Daoy (cell line): ENCODE results near the gene ANKRD22. TPM values are rescaled to one million over a fixed set of nuclear protein-coding genes. Genes with fewer than 3 reads are reported as not detected.
"Not testable (repeated sequence)": the region's sequence is repeated elsewhere in the genome, so short reads cannot be mapped to it uniquely, and the experiment has no call there.

ENCODE experiments used
- DNase-seq: peaks from one replicate; pipeline ENCODE4 v3.0.0-alpha.2; 2015; ENCODE audit warnings: low read depth
- total RNA-seq: library from RNA; depleted of rRNA; stranded (reverse); fragments of >200 nt; shearing (Covaris generic); gene quantifications from 2 replicates; pipeline ENCODE4 v1.2.3, GENCODE V29; 2014

Gene ANKRD22
- total RNA-seq, 1 experiment from 2014 or later, result not detected

DNA sequence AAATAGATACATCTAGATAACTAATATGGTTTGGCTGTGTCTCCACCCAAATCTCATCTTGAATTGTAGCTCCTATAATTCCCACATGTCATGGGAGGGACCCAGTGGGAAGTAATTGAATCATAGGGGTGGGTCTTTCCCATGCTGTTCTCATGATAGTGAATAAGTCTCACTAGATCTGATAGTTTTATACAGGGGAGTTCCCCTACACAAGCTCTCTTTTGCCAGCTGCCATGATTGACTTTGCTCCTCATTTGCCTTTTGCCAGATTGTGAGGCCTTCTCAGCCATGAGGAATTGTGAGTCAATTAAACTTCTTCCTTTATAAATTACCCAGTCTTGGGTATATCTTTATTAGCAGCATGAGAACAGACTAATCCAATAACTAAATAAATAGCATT is 14.0 kb downstream of the ANKRD22 start:
- not testable (repeated sequence) for DNase-seq

GRCh38 chr10:88835910-88836221 is 15.8 kb downstream of the ANKRD22 start:
- no peak for DNase-seq

DNA sequence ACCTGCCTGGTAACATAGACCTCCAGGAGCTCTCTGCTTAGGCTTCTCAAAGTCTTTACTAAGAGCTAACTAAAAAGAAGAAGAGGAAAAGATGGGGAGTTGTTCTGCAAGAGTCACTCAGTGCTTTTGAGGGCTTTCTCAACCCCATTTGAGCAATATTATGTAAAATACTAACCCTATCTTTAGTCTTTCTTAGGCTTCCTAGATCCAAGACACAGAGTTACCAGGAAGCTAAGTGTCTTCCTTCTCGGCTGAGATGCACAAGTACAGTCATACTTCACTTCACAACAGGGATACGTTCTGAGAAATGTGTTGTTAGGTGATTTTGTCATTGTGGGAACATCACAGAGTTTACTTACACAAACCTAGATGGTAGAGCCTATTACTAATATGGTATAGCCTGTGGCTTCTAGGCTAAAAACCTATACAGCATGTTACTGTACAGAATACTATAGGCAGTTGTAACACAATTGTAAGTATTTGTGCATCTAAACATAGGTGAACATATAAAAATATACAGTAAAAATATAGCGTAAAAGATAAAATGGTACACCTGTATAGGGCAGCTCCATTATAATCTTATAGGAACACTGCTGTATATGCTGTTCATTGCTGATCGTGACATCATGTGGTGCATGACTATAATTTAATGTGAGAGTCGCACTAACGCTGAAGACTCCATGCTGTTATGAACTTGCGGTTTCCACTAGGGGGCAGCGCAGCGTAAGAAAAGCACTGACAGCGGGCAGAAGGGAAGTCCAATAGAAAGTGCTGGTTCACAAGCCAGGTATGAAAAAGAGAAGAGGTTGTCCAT is 16.3 kb downstream of the ANKRD22 start:
- DNase-seq, result peak; percentile 76

GRCh38 chr10:88833723-88834122 is 17.9 kb downstream of the ANKRD22 start:
- no peak for DNase-seq

DNA sequence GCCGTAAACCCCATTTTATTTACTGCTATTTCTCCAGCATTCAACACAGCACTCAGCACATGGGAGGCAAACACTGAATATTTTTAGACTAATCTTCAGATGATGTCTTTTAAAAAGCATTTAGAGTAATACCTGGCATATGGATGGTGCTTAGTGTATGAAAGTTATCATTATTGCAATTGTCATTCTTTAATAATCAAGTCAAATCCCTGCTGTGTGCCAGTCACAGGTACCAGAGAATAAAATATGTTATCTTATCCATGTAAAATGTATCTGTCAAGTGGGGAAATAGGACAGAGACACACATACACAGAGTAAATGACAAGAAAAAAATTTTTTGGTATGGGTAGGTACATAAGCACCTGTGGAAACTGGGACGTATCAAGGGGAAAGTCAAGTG is 18.5 kb downstream of the ANKRD22 start:
- no peak for DNase-seq

DNA sequence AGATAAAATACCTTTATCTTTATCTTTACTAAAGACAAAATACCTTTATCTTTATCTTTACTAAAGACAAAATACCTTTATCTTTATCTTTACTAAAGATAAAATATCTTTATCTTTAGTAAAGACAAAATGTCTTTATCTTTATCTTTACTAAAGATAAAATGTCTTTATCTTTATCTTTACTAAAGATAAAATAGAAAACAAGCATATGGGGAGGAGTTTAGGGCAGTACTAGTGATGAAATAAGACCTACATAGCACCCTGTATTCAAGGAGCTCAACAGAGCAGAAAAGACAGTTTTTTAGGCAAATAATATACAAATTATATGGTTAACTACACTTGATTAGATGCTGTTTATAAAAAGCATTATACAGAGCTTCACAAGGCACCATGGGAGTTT is 19.3 kb downstream of the ANKRD22 start:
- no peak for DNase-seq

DNA sequence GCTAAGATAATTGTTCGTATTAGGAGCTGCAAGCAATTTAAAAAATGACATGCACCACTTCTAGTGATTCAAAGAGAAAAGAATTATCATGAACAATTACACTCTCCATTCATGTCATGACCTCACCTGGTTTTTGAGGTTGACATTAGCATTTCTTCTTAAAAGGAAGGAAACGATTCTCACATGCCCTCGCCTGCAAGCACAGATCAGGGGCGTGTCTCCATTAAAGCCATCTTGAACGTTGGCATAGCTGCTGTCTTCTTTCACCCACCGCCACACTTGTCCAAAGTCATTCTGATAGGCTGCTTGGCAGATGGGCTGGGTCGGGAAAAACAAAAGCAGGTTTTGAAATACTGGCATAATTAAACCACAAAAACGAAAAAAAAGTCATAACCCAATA is 19.9 kb downstream of the ANKRD22 start:
- DNase-seq, result no peak

- no peak for DNase-seq
These were observed 20.9 kb downstream of the ANKRD22 start for GRCh38 chr10:88830643-88831268.

DNA sequence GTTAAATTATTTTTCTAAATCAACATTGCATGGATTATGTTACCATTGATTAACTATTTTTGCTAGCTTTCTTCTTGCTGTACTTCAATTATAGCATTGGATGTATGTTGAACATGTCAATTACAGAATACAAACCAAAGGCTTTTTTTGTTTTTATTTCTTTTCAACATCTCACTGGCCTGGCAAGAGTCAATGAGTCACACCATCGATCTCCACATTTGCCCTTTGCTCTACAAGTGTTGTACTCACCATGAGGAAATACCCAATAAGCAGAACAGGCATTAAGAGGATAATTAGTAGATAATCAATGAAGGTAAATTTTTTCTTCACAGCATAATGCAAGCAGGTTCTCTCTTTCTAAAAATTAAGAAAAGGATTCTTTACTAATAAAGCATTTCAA is 23.3 kb downstream of the ANKRD22 start:
- no peak for DNase-seq

DNA sequence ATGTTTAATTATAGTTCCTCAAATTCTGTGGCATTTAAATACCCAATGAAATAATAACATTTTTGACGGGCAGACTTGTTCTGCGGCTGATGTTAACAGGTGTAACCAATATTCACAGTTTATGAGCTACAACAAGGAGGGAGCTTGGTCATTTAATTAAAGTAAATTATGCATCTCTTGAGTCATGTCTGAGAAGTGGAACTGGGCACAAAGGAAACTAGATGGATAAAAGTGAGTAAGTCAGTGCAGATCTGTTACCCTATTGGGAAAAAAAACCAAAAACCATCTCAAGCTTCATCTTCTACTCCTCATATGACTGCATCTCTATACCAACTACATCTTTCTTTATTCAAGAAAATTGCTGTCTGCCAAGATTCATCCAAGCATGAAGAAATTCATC is 24.0 kb downstream of the ANKRD22 start:
- no peak for DNase-seq

- no peak for DNase-seq
These were observed 25.3 kb downstream of the ANKRD22 start for GRCh38 chr10:88826388-88826787.

- no peak for DNase-seq
These were observed 30.8 kb downstream of the ANKRD22 start for GRCh38 chr10:88820748-88821401.

GRCh38 chr10:88819290-88819689 is 32.4 kb downstream of the ANKRD22 start:
- no peak for DNase-seq

- DNase-seq, result no peak
These were observed 38.4 kb downstream of the ANKRD22 start for GRCh38 chr10:88813200-88813599.

DNA sequence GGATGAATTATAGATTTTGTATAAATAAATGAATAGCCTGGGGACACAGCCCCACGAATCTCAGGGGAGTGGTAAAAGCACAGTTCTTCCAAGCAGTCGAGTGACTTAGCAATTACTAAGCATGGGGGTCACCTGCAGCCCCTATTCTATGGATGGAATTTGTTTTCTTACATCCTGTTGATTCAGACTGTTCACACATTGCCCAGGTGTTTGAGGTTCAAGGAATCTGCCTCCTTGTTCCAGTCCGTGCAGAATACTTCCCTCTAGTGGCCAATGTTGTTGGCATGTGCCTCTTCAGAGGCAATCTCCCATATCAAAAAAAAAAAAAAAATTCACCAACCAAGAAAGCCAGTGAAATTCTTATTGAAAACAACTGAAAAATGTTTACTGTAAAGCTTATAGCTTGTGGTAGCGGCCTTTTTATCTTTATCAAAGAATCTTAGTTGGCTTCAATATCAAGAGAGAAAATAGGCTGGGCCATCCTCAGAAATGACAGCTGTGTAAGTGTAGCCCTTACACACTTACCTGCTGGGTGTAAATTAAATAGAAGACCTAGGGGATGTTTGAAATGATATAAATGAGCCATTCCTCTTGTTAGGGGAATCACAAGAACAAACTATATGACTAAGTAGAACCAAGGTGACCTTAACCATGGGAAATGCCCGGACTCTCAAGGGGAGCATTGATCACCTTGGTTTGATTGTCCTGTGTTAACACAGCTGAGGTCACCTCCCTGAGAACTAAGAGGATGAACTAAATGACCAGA is 41.3 kb downstream of the ANKRD22 start:
- peak; percentile 52 for DNase-seq

DNA sequence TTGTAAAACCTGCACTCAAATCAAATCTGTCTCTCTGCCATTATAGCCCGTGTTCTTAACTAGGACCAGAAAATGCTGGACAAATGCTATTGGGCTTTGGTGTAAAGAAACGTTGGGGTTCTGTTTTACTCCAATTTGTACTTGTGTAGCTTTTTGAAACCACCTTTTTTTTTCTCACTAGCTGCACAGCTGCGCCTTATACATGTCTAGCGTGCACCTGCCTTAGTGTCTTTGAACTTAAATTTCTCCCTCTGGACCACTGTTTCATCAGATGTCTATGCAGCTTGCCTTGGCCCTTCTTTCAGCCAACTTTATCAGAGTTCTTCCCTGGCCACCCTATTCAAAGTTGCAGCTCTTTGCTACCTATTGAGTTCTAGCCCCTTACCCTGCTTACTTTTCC is 42.0 kb downstream of the ANKRD22 start:
- no peak for DNase-seq

- DNase-seq, result no peak
These were observed 45.7 kb downstream of the ANKRD22 start for GRCh38 chr10:88805924-88806323.

- no peak for DNase-seq
These were observed 46.3 kb downstream of the ANKRD22 start for GRCh38 chr10:88805361-88805760.

DNA sequence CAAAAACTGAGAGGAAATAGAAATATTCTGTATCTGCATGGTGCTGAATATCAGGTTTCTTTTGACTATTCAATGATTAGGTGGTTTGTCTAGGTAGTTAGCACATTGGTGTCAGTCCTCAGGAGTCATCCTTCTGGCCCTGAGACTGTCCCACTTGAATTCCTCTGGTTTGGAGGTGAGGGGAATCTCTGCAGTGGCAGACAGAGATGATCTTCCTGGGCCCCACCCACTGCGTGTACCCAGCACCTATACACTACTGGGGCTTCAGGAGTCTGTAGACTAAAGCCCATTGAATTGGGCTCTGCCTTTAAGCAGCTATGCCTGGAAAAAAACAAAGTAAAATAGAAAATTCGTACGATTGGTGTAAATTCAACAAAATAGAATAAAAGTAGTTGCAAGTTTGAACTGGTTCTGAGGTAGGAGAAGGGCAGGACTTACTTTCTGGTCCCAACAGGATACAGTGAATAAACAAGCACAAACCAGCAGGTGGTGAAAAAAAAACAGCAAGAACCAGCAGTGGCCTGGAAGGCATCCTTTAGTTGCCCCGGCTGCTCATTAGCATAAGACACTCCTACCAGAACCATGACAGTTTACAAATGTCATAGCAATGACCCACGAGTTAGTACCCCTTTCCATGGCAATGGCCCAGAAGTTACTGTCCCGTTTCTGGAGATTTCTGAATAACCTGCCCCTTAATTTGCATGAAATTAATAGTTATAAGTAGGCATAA is 47.4 kb downstream of the ANKRD22 start:
- no peak for DNase-seq

DNA sequence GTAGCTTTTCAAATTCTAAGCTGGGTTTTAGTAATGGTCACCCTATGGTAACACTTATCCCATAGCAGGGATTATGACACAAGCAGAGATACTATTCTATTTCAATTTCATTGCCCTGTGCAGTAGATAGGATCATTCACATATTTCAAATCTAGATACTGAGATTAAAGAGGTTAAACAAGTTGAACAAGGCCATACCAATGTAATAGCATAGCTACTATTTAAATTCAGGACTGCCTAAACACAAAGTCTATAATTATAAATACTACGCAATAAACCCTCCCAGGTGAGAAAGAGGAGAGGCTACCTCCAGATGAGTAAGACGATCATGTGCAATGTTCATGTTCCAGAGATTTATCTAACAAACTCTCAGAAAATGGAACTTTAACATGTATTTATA is 48.0 kb downstream of the ANKRD22 start:
- no peak for DNase-seq

DNA sequence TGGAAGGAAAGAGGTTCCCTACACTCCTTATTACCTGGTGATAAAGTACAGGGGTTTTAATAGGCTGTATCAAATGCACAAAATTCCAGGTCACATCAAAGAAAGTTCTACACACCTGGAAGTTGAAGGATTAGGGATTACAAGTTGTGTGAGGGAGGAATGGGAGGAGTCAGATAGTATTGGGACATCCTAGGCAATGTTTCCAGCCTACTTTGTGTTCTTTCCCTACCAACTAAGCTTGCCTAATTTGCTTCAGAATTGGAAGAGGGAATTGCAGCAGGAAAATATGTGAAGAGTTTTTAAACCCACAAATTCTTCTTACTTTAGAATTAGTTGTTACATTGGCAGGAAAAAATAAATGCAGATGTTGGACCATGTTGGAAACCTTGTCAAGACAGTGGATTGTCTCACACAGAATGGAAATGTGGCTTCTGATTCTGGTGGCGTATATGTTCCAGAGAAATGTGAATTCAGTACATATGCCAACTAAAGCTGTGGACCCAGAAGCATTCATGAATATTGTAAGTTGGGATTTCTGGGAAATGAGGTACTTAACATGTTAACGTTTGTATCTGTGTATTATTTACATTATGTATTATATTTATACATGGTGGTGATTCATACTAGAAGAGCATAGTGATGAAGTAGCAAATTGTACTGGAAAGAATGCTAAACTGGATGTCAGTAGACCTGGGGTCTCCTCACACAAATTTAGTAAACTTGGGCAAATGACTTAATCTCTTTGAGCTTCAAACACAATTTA is 48.9 kb downstream of the ANKRD22 start, which contains the start of gene LIPM:
Gene LIPM (plus strand): TSS at position 208 of the 763 bp plus-strand sequence. CDS start 167 bp downstream, at position 375.
- no peak for DNase-seq
